Endothelial cell of umbilical vein (primary cell): ENCODE results near the gene VTI1A.

Source experiments
- EZH2 ChIP-seq: IDR thresholded peaks from 2 replicates; pipeline ENCODE4 v1.6.1; 2012; ENCODE audit warnings: borderline replicate concordance, low read depth, mild to moderate bottlenecking, moderate library complexity, low read length, inconsistent platforms; ENCODE audit not compliant: severe bottlenecking
- TF ChIP-seq, protein P1 (sequence below), 2 donors: IDR thresholded peaks; 1 replicate in 1 of 2; 2 replicates in 1 of 2; pipeline ENCODE4 v1.5.1; 2011; ENCODE audit warnings: low read length in 2 of 2, mild to moderate bottlenecking in 2 of 2, moderate library complexity in 2 of 2, control low read depth in 1 of 2, inconsistent platforms in 1 of 2, low read depth in 1 of 2; ENCODE audit not compliant: insufficient read depth in 1 of 2; ENCODE audit errors: extremely low read depth in 1 of 2

DNA sequence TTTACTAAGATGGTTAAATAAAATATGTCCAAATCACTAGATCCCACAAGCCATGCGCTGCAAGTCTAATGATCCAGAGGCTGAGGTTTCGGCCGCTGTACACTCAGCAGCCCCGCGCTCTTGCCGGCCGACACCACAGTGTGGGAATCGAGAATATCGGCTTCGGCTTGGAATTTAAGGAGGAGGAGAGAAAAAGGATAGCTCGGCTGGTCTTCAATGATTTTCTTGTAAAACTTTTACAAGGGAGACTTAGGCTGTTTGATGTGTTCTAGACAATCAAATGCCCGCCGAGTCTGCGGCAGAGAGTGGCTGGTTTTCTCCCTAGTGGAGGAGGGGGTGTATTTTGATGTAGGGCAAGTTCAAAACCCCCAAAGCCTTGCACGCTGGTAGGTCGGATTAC, 384.8 kb downstream of the VTI1A start:
- TF ChIP-seq EZH2: no peak
- TF ChIP-seq, protein P1, sequence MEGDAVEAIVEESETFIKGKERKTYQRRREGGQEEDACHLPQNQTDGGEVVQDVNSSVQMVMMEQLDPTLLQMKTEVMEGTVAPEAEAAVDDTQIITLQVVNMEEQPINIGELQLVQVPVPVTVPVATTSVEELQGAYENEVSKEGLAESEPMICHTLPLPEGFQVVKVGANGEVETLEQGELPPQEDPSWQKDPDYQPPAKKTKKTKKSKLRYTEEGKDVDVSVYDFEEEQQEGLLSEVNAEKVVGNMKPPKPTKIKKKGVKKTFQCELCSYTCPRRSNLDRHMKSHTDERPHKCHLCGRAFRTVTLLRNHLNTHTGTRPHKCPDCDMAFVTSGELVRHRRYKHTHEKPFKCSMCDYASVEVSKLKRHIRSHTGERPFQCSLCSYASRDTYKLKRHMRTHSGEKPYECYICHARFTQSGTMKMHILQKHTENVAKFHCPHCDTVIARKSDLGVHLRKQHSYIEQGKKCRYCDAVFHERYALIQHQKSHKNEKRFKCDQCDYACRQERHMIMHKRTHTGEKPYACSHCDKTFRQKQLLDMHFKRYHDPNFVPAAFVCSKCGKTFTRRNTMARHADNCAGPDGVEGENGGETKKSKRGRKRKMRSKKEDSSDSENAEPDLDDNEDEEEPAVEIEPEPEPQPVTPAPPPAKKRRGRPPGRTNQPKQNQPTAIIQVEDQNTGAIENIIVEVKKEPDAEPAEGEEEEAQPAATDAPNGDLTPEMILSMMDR (IDR thresholded peaks at IDR 0.05; ENCODE audit: extremely low read depth in 1 of 2, insufficient read depth in 1 of 2, low read depth in 1 of 2, low read length in 2 of 2): no peak
